Measurements from ENCODE around the gene IFNG-AS1. TPM values are rescaled to one million over a fixed set of nuclear protein-coding genes. Genes with fewer than 3 reads are reported as not detected.

Gene IFNG-AS1
- total RNA-seq, 4 donors from 2014 or later: not detected

DNA sequence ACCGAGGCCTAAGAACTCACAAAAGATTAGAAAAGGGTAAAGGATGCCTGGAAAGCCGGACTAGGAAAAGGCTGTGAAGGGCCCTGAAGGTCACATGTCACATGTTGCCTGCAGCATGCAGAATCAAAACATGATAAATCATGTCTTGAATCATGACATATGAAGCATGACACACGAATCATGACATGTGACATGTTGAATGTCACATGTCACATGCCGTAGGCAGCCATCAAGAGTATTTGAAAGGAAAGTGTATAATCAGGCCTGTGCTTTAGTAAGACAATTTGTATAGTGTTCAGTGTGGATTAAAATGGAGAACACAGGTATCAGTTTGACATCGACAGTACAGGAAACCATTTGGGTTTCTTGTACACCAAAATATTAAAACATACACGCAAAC is 30.8 kb downstream of the IFNG-AS1 start:
- DNase-seq (ENCODE audit: low spot score in 2 of 2): no peak
- no peak overlapping the region for H3K4me3 ChIP-seq
- H3K27me3 ChIP-seq: no peaks in the 10 kb centered on the region
- 81 to 85% methylated on average over 6 of the region's 6 CpGs for WGBS, 2 donors
- TF ChIP-seq POLR2A (IDR thresholded peaks at IDR 0.05) (no peak), EP300 (IDR thresholded peaks at IDR 0.05) (no peak)
- TF ChIP-seq, protein P1, sequence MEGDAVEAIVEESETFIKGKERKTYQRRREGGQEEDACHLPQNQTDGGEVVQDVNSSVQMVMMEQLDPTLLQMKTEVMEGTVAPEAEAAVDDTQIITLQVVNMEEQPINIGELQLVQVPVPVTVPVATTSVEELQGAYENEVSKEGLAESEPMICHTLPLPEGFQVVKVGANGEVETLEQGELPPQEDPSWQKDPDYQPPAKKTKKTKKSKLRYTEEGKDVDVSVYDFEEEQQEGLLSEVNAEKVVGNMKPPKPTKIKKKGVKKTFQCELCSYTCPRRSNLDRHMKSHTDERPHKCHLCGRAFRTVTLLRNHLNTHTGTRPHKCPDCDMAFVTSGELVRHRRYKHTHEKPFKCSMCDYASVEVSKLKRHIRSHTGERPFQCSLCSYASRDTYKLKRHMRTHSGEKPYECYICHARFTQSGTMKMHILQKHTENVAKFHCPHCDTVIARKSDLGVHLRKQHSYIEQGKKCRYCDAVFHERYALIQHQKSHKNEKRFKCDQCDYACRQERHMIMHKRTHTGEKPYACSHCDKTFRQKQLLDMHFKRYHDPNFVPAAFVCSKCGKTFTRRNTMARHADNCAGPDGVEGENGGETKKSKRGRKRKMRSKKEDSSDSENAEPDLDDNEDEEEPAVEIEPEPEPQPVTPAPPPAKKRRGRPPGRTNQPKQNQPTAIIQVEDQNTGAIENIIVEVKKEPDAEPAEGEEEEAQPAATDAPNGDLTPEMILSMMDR (IDR thresholded peaks at IDR 0.05): no peak
- H3K9me3 ChIP-seq: no peaks in the 10 kb centered on the region
- no peaks in the 10 kb centered on the region for H3K36me3 ChIP-seq
- no peak overlapping the region for H3K27ac ChIP-seq
- no peaks in the 10 kb centered on the region for H3K4me1 ChIP-seq

DNA sequence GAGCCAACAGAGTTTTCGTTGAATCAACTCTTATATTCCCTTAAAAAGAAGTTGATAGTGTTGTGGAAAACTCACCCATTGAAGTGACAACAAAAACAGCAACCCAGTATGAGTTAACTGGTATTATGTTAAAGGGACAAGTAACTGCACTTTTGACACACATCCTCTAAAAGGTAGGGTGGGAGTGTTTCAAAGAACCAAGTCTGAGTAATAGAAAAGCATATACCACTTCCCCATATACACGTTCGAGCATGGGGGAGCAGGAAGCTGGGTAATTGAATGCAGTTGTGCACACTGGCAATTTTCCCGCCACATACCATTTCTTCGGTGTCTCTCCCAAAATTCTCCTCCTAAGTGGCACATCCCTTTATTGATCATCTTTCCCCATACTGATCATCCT is 31.5 kb downstream of the IFNG-AS1 start:
- no peaks in the 10 kb centered on the region for H3K27me3 ChIP-seq
- TF ChIP-seq POLR2A (IDR thresholded peaks at IDR 0.05) (no peak), EP300 (IDR thresholded peaks at IDR 0.05) (no peak)
- TF ChIP-seq, protein P1 (IDR thresholded peaks at IDR 0.05): no peak
- no peak overlapping the region for H3K27ac ChIP-seq
- DNase-seq (ENCODE audit: low spot score in 2 of 2): no peak
- 63 to 70% methylated on average over 5 of the region's 5 CpGs for WGBS, 2 donors
- no peaks in the 10 kb centered on the region for H3K9me3 ChIP-seq
- no peaks in the 10 kb centered on the region for H3K36me3 ChIP-seq
- no peak overlapping the region for H3K4me3 ChIP-seq
- no peaks in the 10 kb centered on the region for H3K4me1 ChIP-seq

DNA sequence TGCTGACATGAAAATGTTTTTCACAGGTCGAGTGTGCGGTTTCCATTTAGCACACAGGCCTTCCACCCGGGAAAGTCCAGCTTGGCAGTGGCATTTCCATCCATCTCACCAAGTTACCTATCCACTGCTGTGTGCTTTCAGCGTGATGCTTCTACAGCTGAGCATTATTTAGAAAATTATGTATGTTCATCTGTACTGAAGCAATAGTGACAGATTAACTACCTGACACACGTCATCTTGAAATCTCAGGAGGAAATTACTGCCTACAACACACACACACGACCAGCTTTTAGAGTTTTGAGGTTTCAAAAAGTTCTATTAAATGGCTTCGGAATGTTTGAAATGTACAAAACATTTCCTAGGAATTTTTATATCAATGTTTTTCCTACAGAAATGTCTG is 39.4 kb downstream of the IFNG-AS1 start:
- no peak overlapping the region for H3K27ac ChIP-seq
- H3K36me3 ChIP-seq: no peaks in the 10 kb centered on the region
- H3K9me3 ChIP-seq: no peaks in the 10 kb centered on the region
- DNase-seq (ENCODE audit: low spot score in 2 of 2): no peak
- 84 to 86% methylated on average over 7 of the region's 7 CpGs for WGBS, 2 donors
- no peak for TF ChIP-seq POLR2A (IDR thresholded peaks at IDR 0.05)
- TF ChIP-seq EP300 (IDR thresholded peaks at IDR 0.05): no peak
- TF ChIP-seq, protein P1 (IDR thresholded peaks at IDR 0.05): no peak
- H3K4me1 ChIP-seq: no peaks in the 10 kb centered on the region
- H3K27me3 ChIP-seq: no peaks in the 10 kb centered on the region
- H3K4me3 ChIP-seq: no peak overlapping the region

DNA sequence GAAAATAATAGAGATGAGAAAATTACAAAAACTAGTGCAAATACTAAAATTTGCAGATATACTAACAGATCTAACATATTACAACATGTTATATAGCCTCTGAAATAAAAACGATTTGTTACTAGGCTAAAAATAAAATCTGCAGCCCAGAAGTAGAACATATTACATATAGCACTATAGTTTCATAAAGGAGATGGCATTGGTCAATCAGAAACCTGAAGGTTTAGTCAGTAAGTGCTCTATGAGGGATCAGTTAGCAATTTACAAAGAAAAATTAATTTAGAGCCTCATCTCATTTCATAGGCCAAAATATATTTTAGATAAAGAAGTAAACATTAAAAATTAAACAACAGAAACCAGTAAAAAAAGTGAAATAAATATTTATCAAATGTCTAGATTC is 41.0 kb downstream of the IFNG-AS1 start:
- WGBS, 2 donors: 82 to 84% methylated on average over 1 of the region's 1 CpG
- H3K27me3 ChIP-seq: no peaks in the 10 kb centered on the region
- no peaks in the 10 kb centered on the region for H3K36me3 ChIP-seq
- H3K4me1 ChIP-seq: no peaks in the 10 kb centered on the region
- no peaks in the 10 kb centered on the region for H3K9me3 ChIP-seq
- TF ChIP-seq, protein P1 (IDR thresholded peaks at IDR 0.05): no peak
- no peak for TF ChIP-seq POLR2A (IDR thresholded peaks at IDR 0.05)
- no peak for TF ChIP-seq EP300 (IDR thresholded peaks at IDR 0.05)
- H3K27ac ChIP-seq: no peak overlapping the region
- no peak for DNase-seq (ENCODE audit: low spot score in 2 of 2)
- H3K4me3 ChIP-seq: no peak overlapping the region

DNA sequence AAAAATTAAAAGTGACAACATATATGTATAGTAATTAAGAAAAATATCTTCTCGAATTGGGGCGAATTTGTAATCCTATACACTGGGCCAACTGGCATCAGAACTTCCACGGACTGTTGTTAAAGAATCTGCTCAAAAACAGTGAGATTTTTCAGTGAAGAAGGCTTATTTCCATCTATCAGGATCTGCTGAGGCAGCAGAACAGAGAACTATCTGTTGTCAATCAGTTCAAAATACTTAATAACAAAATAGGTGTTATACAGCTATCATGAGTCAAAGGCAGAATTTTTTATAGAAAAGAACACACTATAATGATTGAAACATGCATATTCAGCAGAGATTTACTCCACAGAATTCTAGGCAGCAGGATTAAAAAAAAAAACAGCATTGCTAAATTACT is 41.9 kb downstream of the IFNG-AS1 start:
- no peak for DNase-seq (ENCODE audit: low spot score in 2 of 2)
- no peak overlapping the region for H3K4me3 ChIP-seq
- H3K27me3 ChIP-seq: no peaks in the 10 kb centered on the region
- H3K36me3 ChIP-seq: no peaks in the 10 kb centered on the region
- TF ChIP-seq POLR2A (IDR thresholded peaks at IDR 0.05) (no peak), EP300 (IDR thresholded peaks at IDR 0.05) (no peak)
- TF ChIP-seq, protein P1 (IDR thresholded peaks at IDR 0.05): no peak
- H3K27ac ChIP-seq: no peak overlapping the region
- H3K9me3 ChIP-seq: no peaks in the 10 kb centered on the region
- no peaks in the 10 kb centered on the region for H3K4me1 ChIP-seq
- WGBS, 2 donors: 87 to 91% methylated on average over 3 of the region's 3 CpGs
